ENCODE measurements around the gene HBQ1.
"Not testable (repeated sequence)": the region's sequence is repeated elsewhere in the genome, so short reads cannot be mapped to it uniquely, and the experiment has no call there.

The HBQ1 gene

DNA sequence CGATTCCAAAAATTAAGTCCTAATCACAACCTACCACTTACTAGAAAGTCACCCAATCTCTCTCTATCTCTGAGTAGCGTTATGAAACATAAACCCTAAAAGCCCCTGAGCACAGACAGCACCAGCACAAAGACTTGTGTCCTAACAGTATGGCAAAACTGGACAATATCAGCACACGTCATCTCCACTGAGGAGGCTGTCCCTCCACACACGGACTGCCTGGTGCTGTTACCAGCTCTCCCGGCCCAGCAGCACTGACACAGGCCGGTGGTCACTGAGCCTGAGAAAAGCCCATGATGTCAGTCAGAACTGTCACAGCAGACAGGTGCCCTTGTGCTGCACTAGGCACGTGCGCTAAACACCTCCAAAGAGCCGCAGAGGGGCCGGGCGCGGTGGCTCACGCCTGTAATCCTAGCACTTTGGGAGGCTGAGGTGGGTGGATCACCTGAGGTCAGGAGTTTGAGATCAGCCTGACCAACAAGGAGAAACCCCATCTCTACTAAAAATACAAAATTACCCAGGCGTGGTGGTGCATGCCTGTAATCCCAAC is 31.4 kb downstream of the HBQ1 start:
- not testable (repeated sequence) for DNase-seq

DNA sequence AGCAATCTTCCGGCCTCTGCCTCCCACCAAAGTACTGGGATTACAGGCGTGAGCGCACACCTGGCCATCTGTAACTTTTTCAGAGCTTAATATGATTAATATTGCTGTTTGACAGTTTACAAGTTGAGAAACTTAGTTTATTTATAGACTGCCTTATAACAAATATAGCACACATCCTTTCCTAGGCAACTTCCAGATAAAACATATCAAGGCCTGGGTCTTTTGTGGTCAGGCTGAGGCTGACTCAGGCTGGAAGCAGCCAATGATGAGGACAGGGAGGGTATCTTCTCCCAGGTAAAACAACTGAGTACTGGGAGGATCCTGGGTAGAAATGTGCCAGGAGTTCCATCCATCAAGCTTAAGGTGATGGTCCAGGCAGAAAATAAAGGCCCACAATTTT is 32.7 kb downstream of the HBQ1 start:
- no peak for DNase-seq

GRCh38 chr16:220021-220420 is 39.8 kb downstream of the HBQ1 start:
- DNase-seq = no peak

- DNase-seq = peak in 1 of 5 donors; percentile 31
Observed at GRCh38 chr16:228151-228851, 48.0 kb downstream of the HBQ1 start.

- DNase-seq = peak; percentile 64 to 83 (median 79)
Observed at GRCh38 chr16:228852-229730, 48.8 kb downstream of the HBQ1 start, which contains the start of gene LUC7L. LUC7L (minus strand) TSS chr16:229449; CDS start chr16:229339, 110 bp downstream.

GRCh38 chr16:229731-230281 is 49.5 kb downstream of the HBQ1 start:
- DNase-seq = no peak

DNA sequence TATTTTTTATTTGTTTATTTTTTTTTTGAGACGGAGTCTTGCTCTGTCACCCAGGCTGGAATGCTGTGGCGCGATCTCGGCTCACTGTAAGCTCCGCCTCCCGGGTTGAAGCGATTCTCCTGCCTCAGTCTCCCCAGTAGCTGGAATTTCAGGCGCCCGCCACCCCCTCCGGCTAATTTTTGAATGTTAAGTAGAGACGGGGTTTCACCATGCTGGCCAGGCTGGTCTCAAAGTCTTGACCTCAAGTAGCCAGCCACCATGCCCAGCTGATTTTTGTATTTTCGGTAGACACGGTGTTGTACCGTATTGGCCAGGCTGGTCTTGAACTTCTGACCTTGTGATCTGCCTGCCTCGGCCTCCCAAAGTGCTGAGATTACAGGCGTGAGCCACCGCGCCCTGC is 50.1 kb downstream of the HBQ1 start:
- not testable (repeated sequence) for DNase-seq

Data from T-helper 1 cell (primary cell).